GM12864 (cell line): Measurements from ENCODE around the gene EIF4EBP3.

Source experiments
- DNase-seq: peaks from one replicate; pipeline ENCODE4 v3.0.0-alpha.2; 2011; ENCODE audit warnings: low read depth
- H3K4me3 ChIP-seq: 2 replicates; pipeline ENCODE4 v1.5.1; 2011; ENCODE audit warnings: mild to moderate bottlenecking, low read depth, low read length, control low read depth
- TF ChIP-seq, protein P1 (sequence below): IDR thresholded peaks from 2 replicates; pipeline ENCODE4 v1.5.1; 2011; ENCODE audit warnings: low read depth, mild to moderate bottlenecking, moderate library complexity, low read length, control low read depth, inconsistent platforms; ENCODE audit errors: missing control alignments

Gene EIF4EBP3

DNA sequence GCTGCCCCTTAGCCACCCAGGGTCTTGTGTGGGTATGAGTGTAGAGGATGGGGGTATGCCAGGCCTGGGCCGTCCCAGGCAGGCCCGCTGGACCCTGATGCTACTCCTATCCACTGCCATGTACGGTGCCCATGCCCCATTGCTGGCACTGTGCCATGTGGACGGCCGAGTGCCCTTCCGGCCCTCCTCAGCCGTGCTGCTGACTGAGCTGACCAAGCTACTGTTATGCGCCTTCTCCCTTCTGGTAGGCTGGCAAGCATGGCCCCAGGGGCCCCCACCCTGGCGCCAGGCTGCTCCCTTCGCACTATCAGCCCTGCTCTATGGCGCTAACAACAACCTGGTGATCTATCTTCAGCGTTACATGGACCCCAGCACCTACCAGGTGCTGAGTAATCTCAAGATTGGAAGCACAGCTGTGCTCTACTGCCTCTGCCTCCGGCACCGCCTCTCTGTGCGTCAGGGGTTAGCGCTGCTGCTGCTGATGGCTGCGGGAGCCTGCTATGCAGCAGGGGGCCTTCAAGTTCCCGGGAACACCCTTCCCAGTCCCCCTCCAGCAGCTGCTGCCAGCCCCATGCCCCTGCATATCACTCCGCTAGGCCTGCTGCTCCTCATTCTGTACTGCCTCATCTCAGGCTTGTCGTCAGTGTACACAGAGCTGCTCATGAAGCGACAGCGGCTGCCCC, 19.8 kb downstream of the EIF4EBP3 start:
- TF ChIP-seq, protein P1, sequence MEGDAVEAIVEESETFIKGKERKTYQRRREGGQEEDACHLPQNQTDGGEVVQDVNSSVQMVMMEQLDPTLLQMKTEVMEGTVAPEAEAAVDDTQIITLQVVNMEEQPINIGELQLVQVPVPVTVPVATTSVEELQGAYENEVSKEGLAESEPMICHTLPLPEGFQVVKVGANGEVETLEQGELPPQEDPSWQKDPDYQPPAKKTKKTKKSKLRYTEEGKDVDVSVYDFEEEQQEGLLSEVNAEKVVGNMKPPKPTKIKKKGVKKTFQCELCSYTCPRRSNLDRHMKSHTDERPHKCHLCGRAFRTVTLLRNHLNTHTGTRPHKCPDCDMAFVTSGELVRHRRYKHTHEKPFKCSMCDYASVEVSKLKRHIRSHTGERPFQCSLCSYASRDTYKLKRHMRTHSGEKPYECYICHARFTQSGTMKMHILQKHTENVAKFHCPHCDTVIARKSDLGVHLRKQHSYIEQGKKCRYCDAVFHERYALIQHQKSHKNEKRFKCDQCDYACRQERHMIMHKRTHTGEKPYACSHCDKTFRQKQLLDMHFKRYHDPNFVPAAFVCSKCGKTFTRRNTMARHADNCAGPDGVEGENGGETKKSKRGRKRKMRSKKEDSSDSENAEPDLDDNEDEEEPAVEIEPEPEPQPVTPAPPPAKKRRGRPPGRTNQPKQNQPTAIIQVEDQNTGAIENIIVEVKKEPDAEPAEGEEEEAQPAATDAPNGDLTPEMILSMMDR = no peak
- no peak for DNase-seq
- no peak overlapping the region for H3K4me3 ChIP-seq

DNA sequence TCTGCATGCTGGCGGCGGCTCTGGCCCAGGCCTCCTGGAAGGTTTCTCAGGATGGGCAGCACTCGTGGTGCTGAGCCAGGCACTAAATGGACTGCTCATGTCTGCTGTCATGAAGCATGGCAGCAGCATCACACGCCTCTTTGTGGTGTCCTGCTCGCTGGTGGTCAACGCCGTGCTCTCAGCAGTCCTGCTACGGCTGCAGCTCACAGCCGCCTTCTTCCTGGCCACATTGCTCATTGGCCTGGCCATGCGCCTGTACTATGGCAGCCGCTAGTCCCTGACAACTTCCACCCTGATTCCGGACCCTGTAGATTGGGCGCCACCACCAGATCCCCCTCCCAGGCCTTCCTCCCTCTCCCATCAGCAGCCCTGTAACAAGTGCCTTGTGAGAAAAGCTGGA, 20.4 kb downstream of the EIF4EBP3 start:
- no peak overlapping the region for H3K4me3 ChIP-seq
- DNase-seq = no peak
- TF ChIP-seq, protein P1 = no peak

DNA sequence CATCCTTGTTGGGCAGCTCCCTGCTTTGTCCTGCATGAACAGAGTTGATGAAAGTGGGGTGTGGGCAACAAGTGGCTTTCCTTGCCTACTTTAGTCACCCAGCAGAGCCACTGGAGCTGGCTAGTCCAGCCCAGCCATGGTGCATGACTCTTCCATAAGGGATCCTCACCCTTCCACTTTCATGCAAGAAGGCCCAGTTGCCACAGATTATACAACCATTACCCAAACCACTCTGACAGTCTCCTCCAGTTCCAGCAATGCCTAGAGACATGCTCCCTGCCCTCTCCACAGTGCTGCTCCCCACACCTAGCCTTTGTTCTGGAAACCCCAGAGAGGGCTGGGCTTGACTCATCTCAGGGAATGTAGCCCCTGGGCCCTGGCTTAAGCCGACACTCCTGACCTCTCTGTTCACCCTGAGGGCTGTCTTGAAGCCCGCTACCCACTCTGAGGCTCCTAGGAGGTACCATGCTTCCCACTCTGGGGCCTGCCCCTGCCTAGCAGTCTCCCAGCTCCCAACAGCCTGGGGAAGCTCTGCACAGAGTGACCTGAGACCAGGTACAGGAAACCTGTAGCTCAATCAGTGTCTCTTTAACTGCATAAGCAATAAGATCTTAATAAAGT, 21.1 kb downstream of the EIF4EBP3 start:
- no peak for DNase-seq
- TF ChIP-seq, protein P1 = no peak
- H3K4me3 ChIP-seq = no peak overlapping the region

DNA sequence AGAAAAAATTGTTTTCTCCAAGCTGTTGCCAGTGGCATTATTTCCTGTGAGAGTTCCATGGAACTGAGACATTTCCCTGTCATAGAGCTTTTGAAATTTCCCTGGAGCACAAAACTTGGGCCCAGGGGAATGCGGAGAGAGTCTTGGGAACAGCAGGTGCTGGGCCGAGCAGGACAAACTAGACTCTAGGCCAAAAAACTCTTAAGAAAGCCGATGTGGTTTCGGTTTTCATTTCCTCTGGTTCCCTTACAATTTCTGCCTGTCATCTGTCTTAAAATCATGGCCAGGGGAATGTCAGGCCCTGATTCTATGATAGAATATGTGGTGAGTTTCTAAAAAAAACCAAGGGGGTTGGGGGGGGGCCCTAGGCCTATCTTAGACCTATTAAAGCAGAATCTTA, 21.7 kb downstream of the EIF4EBP3 start:
- DNase-seq = no peak
- no peak overlapping the region; the same call in 1 of the 2 replicates for H3K4me3 ChIP-seq
- TF ChIP-seq, protein P1 = no peak

DNA sequence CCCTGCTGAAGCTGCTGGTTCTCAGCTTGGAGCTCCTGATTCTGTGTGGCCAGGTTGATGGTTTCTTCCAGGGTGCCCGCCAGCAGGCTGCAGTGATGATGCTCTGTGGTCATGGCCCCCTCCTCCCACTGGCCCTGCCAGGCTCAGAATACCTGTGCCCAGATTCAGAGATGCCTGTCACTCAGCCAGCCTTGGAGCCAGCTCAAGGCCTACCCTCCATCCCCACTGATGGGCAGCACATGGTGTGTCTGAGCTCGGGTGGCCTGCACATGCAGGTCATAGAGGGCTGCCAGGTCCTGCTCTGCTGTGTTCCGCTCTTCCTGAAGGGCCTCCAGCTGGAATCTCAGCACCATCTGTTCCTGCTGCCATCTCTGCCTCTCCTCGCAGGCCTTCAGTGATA, 22.6 kb downstream of the EIF4EBP3 start:
- DNase-seq = no peak
- no peak overlapping the region for H3K4me3 ChIP-seq
- TF ChIP-seq, protein P1 = no peak

DNA sequence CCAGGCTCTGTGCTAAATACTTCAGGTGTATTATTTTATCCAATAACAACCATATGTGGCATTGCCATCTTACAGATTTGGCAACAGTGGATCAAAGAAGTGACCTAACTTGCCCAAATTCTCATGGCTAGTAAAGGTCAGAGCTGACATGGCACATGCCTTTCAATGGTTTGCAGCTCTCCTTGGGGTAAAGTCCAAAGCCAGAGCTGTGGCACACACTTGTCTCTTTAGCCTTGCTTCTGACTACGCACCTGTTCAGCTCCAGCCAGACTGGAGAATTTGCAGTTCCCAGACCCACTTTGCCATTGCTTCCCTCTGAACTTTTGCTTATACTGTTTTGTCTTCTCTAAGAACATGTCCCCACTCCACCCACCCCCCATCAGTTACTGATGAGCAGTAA, 23.0 kb downstream of the EIF4EBP3 start:
- TF ChIP-seq, protein P1 = no peak
- DNase-seq = no peak
- H3K4me3 ChIP-seq = no peak overlapping the region

DNA sequence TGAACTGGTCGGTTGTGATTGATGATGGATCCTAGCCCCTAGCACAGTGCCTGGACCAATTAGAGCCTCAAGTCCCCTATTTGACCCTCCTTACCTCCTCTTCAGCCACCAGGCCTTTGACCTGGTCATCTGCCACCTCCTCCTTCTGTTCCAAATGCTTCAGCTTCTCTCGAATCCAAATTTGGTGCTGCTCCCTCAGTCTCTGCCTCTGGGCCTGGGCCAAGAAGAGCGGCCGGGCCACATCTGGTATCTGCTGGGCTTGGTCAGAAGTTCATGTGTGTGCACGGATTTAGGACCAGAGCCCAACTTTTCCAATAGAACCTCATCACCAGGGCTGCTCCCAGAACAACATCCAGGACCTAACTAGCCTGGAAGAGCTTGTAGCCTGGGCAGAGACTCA, 23.6 kb downstream of the EIF4EBP3 start:
- TF ChIP-seq, protein P1 = no peak
- H3K4me3 ChIP-seq = no peak overlapping the region
- DNase-seq = no peak
